DND-41 (cell line): Measurements from ENCODE around the gene ITPR2.

Experiments used
- ATAC-seq: fragments of 200-7000 bp; cut with Tn5 transposase; 3 replicates; pipeline ENCODE4 v1.9.1; 2021; ENCODE audit warnings: low read depth; ENCODE audit not compliant: insufficient read depth
- DNase-seq: peaks from one replicate; pipeline ENCODE4 v3.0.0-alpha.2; 2020
- H2AFZ ChIP-seq: 2 replicates; pipeline ENCODE4 v1.6.0; 2012; ENCODE audit warnings: low read depth, low read length
- H3K27ac ChIP-seq: 2 replicates; pipeline ENCODE4 v1.5.1; 2012; ENCODE audit warnings: low read length, inconsistent platforms
- H3K27me3 ChIP-seq: fragments of 200-600 bp; sonication (generic); 2 replicates; pipeline ENCODE4 v1.6.0; 2012; ENCODE audit warnings: low read length, mild to moderate bottlenecking, inconsistent platforms; ENCODE audit not compliant: insufficient read depth, poor library complexity
- H3K36me3 ChIP-seq: 2 replicates; pipeline ENCODE4 v1.5.1; 2012; ENCODE audit warnings: low read length, inconsistent platforms; ENCODE audit not compliant: insufficient read depth
- H3K4me1 ChIP-seq: 2 replicates; pipeline ENCODE4 v1.5.1; 2012; ENCODE audit warnings: mild to moderate bottlenecking, low read length; ENCODE audit not compliant: insufficient read depth
- H3K4me2 ChIP-seq: 2 replicates; pipeline ENCODE4 v1.6.0; 2012; ENCODE audit warnings: mild to moderate bottlenecking, moderate library complexity, low read length, inconsistent platforms; ENCODE audit not compliant: insufficient read depth
- H3K4me3 ChIP-seq, 2 experiments: fragments of 200-600 bp in 1 of 2; shearing (Covaris generic) in 1 of 2; 2 replicates each; pipeline ENCODE4 v1.5.1; 2012 to 2016; ENCODE audit warnings: inconsistent platforms in 2 of 2, low read length in 2 of 2, mild to moderate bottlenecking in 2 of 2, low read depth in 1 of 2, moderate library complexity in 1 of 2
- H3K79me2 ChIP-seq: 2 replicates; pipeline ENCODE4 v1.6.0; 2012; ENCODE audit warnings: low read length, inconsistent platforms; ENCODE audit not compliant: insufficient read depth
- H3K9ac ChIP-seq: 2 replicates; pipeline ENCODE4 v1.6.0; 2012; ENCODE audit warnings: low read depth, mild to moderate bottlenecking, inconsistent platforms, low read length, moderate library complexity
- H3K9me3 ChIP-seq: 2 replicates; pipeline ENCODE4 v1.5.1; 2012; ENCODE audit warnings: low read length, moderate library complexity, mild to moderate bottlenecking, inconsistent platforms; ENCODE audit not compliant: insufficient read depth, severe bottlenecking
- H4K20me1 ChIP-seq: 2 replicates; pipeline ENCODE4 v1.6.0; 2012; ENCODE audit warnings: low read length; ENCODE audit not compliant: insufficient read depth
- EZH2 ChIP-seq: IDR thresholded peaks from 3 replicates; pipeline ENCODE4 v1.6.1; 2012; ENCODE audit warnings: borderline replicate concordance, low read depth, mild to moderate bottlenecking, moderate library complexity, low read length, inconsistent platforms; ENCODE audit not compliant: severe bottlenecking
- TF ChIP-seq, protein P1 (sequence below): IDR thresholded peaks from 2 replicates; pipeline ENCODE4 v1.5.1; 2012; ENCODE audit warnings: borderline replicate concordance, low read length, moderate library complexity, mild to moderate bottlenecking; ENCODE audit not compliant: poor library complexity, severe bottlenecking; ENCODE audit errors: extremely low read depth

The ITPR2 gene

DNA sequence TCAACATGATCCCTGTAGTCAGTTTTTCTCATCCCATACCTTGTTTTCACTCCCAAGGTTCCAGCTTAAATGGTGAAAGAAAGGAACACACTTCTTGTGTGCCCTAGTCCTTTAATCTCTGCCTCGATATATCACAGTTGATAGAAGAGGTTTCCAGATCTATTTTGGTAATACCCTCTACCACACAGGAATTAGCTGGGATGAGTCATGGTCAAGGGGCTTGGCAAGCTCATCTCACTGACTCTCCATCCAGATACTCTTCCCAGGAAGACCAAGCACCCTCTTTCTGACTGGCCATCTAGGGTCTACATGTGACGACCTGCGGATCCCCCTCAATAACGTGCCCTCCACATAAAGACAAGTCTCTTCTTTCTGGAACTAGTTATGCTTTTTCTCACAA is 277.9 kb downstream of the ITPR2 start:
- TF ChIP-seq EZH2, result no peak
- TF ChIP-seq, protein P1, sequence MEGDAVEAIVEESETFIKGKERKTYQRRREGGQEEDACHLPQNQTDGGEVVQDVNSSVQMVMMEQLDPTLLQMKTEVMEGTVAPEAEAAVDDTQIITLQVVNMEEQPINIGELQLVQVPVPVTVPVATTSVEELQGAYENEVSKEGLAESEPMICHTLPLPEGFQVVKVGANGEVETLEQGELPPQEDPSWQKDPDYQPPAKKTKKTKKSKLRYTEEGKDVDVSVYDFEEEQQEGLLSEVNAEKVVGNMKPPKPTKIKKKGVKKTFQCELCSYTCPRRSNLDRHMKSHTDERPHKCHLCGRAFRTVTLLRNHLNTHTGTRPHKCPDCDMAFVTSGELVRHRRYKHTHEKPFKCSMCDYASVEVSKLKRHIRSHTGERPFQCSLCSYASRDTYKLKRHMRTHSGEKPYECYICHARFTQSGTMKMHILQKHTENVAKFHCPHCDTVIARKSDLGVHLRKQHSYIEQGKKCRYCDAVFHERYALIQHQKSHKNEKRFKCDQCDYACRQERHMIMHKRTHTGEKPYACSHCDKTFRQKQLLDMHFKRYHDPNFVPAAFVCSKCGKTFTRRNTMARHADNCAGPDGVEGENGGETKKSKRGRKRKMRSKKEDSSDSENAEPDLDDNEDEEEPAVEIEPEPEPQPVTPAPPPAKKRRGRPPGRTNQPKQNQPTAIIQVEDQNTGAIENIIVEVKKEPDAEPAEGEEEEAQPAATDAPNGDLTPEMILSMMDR, result no peak
- Histone ChIP-seq H3K27ac (no peak overlapping the region), H2AFZ (no peak overlapping the region), H3K4me1 (no peaks in the 10 kb centered on the region), H3K27me3 (no peaks in the 10 kb centered on the region), H4K20me1 (no peaks in the 10 kb centered on the region), H3K79me2 (no peaks in the 10 kb centered on the region), H3K9me3 (no peaks in the 10 kb centered on the region), H3K36me3 (peaks cover 47% of the 10 kb centered on the region), H3K4me3 (no peak overlapping the region), H3K4me2 (no peak overlapping the region), H3K9ac (no peak overlapping the region)
- ATAC-seq, result no peak
- DNase-seq, result no peak

DNA sequence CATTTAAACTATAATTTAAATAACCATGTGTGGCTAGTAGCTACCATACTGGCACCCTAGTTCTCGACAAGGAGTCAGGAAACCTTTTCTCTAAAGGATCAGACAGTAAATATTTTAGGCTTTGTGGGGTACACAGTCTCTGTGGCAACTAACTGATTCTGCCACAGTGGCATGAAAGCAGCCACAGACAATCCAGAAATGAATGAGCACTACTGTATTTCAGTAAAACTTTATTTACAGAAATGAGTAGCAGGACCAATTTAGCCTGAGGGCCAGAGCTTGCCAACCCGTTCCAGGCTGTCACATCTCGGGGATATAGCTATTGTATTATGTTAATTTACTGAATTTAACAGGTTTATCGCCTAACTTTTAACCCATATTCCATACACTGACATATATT is 278.7 kb downstream of the ITPR2 start:
- Histone ChIP-seq H3K36me3 (peaks cover 47% of the 10 kb centered on the region), H3K9ac (no peak overlapping the region), H3K79me2 (no peaks in the 10 kb centered on the region), H3K9me3 (no peaks in the 10 kb centered on the region), H4K20me1 (no peaks in the 10 kb centered on the region), H3K27ac (no peak overlapping the region), H3K4me3 (no peak overlapping the region), H3K27me3 (no peaks in the 10 kb centered on the region), H3K4me2 (no peak overlapping the region), H2AFZ (no peak overlapping the region), H3K4me1 (no peaks in the 10 kb centered on the region)
- no peak for TF ChIP-seq EZH2
- TF ChIP-seq, protein P1, result no peak
- DNase-seq (no peak), ATAC-seq (no peak)

DNA sequence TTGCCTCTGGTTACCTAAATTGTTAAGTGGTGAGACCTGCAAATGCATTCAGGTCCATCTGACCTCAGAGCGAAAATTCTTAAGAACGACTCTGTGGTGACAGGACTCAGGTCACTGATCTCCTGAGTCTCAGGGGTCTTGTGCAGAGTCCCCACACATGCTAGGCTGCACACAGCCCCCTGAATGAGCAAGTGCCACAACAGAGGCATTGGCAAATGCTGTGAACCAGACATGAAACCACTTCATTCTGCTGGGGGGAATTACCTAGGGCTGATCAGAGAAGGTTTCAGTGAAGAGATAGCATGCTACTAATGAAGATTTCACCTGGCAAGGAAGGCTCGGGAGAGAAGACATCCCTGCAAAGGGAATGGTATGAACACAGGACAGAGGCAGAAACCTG is 281.6 kb downstream of the ITPR2 start:
- no peak for ATAC-seq
- no peak overlapping the region for H3K4me2 ChIP-seq
- TF ChIP-seq EZH2, result no peak
- TF ChIP-seq, protein P1, result no peak
- no peak overlapping the region for H2AFZ ChIP-seq
- H3K4me3 ChIP-seq, result no peak overlapping the region
- H3K27me3 ChIP-seq, result no peaks in the 10 kb centered on the region
- no peak overlapping the region for H3K9ac ChIP-seq
- H3K27ac ChIP-seq, result no peak overlapping the region
- peaks cover 38% of the 10 kb centered on the region for H3K36me3 ChIP-seq
- no peaks in the 10 kb centered on the region for H3K9me3 ChIP-seq
- DNase-seq, result no peak
- no peaks in the 10 kb centered on the region for H3K79me2 ChIP-seq
- H4K20me1 ChIP-seq, result no peaks in the 10 kb centered on the region
- H3K4me1 ChIP-seq, result no peaks in the 10 kb centered on the region

DNA sequence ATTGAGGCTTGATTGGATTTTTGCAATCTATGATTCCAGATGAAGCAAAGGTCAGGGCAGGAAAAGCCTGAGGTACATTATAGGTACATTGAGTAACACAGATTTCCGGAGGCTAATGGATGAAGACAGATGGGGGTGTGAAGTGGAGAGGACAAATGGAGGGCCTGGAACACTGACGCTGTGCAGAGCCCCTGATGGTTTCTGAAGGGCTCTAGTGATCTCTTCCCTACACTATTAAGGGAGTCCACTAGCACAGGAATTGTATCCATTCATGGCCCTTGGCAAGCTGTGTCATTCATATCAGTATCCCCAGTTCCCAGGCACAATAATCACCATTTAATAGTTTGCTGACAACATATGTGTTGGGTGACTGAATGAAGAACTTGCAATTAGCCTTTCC is 284.8 kb downstream of the ITPR2 start:
- no peaks in the 10 kb centered on the region for H4K20me1 ChIP-seq
- H3K9ac ChIP-seq, result no peak overlapping the region
- no peaks in the 10 kb centered on the region for H3K4me1 ChIP-seq
- no peaks in the 10 kb centered on the region for H3K27me3 ChIP-seq
- ATAC-seq (no peak), DNase-seq (no peak)
- no peak overlapping the region for H3K4me2 ChIP-seq
- no peak overlapping the region for H3K27ac ChIP-seq
- H3K36me3 ChIP-seq, result peaks cover 27% of the 10 kb centered on the region; the same call in 1 of the 2 replicates
- H3K79me2 ChIP-seq, result no peaks in the 10 kb centered on the region
- no peak overlapping the region for H3K4me3 ChIP-seq
- H2AFZ ChIP-seq, result no peak overlapping the region
- H3K9me3 ChIP-seq, result no peaks in the 10 kb centered on the region
- TF ChIP-seq EZH2, result no peak
- TF ChIP-seq, protein P1, result no peak
